SKM-1 treated with dmso at 0.1 percent for 144 hours (cell line): Measurements from ENCODE around the gene PTX4.

Source experiments
- DNase-seq: peaks from one replicate; lab custom pipeline; 2025; ENCODE audit not compliant: unreplicated experiment; lab: John Stamatoyannopoulos, UW

The PTX4 gene, protein sequence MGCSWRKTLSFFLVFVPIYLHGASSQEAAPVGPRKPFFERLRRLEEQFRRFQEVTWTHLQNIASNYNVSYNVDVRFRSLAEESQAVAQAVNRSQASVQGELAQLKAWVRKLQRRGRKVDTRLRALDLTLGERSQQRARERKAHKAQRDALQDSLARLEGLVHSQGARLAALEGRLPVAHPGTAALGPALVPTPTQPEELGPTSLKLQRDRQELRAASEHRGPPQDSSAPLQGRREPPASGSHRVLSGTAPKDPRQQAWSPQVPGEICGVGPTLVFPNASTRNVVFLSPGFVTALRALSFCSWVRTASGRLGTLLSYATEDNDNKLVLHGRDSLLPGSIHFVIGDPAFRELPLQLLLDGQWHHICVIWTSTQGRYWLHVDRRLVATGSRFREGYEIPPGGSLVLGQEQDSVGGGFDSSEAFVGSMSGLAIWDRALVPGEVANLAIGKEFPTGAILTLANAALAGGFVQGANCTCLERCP

DNA sequence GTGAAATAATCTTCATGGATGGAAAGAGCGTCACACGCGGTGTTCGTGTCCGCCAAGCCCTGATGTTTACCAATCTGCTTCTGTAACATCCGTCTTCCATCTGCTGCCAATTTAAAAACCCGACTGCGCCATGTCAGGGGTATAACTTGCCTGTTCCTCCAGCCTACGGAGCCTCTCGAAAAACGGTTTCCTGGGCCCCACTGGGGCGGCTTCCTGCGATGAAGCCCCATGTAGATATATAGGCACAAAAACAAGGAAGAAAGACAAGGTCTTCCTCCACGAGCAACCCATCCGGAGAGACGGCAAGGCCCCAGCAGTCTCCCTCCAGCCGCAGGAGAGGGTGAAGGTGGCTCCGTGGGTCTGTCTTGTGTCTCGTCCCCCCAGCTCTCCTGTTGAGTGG, at the start of gene PTX4:
PTX4 (minus strand) TSS at position 326 of the 400 bp plus-strand sequence; CDS start at position 291, 35 bp downstream.
- no peak for DNase-seq

DNA sequence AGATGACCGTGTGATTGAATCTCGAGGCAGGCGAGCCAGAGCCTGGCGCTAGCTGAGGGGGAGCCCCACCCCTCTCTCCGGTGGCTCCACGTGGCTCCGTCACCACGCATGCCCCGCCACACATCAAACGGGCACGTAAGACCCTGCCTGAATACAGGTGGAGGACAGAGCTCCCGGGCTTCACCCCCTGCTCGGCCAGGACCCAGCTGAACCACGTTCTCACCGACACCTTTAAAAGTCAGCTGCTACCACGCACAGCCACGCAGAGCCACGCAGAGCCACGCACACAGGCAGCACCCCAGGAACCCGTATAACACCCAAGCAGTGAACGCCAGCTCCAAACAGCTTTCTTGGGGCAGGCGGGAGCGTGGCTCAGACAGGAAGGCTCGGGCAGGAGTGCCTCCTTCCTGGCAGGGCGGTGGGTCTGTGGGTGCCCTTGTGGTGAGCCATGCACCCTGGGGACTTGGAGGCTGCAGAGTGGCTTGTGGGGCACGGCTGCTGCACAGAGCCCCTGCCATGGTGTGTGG, 49.1 kb upstream of the PTX4 start:
- no peak for DNase-seq

DNA sequence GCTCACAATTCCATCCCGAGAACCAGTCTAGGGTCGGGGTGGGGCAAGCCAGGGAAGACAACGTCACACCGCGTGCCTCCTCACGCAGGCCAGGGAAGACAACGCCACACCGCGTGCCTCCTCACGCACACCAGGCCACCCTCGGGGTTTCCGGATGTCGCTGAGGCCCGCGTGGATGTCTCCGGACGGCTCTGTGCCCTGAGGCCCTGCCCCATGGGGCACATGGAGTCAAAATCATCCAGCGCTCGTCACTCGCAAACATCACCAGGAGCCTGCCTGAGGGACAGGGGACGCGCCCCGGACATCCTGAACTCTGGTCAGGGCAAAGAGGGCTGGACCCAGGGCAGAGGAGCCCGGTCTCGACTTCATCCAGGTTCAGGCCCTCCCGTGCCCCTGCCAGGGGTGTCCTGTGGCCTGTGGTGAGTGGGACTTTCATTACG, 48.4 kb upstream of the PTX4 start:
- no peak for DNase-seq

DNA sequence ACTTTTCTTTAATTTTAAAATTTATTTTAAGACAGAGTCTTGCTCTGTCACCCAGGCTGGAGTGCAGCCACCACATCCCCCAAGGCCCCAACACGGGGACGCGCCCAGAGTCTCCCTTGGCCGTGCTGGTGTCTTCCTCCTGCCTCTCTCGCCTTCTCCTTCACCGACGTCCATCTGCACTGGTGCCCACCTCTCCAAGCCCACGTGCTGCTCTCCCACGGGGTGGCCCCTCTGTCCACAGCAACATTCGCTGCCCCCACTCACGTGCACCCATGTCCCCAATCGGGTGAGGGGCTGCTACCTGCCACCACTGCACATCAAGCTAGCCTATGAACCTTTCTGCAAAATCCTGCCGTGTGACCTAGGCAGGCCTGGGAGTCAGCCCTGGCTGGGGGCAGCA, 47.9 kb upstream of the PTX4 start:
- DNase-seq, result no peak

DNA sequence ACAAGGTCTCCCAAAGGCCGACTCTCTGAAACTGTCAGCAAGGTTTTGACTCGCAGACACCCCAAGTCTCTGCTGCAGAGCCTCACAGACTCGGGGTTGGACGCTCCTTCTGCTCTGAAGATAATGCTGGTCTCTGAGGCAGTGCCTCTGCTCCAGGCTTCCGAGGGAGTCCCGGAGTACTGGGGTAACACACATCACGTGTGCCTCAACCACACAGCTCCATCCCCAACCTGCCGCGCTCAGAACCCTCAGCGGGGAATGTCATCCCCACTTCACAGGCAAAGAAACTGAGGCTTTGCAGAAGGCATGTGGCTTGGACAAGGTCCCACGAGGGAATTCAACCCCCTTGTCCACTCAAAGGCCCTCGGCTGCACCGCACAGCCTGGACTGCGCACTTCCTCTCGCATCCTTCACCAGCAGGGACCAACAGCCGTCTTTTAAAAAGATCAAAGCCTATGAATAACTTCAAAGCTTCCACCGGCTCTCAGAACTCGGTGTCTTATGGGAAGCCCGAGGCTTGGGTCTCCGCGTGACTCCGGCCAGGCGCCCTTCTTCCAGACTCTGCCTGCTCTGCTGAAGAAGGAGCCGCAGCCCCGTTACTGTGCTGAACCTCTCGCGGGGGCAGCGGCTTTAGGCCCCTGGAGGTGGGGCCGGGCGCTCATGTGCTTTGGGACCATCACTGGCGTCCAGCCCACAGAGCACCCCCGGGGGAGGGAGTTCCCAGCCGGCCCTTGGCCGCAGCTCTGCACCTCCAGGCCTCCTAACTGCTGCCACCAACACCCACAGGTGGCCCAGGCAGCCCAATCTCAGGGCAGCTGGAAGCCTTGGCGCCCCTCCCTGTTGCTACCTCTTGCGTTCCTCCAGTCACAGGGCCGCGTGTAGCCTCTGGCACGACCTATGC, 46.9 kb upstream of the PTX4 start:
- no peak for DNase-seq

DNA sequence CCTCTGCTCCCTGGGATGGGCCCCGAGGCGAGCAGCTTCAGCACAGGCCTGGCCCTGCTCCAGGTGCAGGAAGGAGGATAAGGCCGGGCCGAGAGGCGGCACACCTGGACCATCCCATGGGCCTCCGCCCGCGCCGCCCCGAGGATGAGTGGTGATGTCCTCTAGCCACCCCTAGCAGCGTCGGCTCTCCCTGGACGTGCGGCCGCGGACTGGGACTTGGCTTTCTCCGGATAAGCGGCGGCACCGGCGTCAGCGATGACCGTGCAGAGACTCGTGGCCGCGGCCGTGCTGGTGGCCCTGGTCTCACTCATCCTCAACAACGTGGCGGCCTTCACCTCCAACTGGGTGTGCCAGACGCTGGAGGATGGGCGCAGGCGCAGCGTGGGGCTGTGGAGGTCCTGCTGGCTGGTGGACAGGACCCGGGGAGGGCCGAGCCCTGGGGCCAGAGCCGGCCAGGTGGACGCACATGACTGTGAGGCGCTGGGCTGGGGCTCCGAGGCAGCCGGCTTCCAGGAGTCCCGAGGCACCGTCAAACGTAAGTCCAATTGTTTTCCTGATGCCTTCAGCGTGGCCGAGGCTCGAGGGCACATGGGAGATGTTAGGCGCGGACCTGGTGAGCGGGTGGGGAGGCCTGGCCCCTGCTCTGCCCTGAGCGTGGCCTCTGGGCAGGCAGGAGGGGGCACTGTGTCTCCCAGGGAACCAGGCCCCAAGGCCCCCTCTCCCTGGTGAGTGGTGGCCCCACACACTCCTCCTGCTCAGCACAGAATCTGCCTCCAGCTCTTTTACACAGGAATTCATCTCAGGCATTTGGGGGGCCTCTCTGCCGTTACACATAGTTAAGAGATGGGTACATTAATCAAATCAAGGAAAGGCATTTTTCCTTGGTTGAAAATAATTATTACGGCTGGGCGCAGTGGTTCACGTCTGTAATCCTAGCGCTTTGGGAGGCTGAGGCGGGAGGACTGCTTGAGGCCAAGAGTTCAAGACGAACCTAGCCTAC, 45.6 kb upstream of the PTX4 start:
- DNase-seq, result no peak

DNA sequence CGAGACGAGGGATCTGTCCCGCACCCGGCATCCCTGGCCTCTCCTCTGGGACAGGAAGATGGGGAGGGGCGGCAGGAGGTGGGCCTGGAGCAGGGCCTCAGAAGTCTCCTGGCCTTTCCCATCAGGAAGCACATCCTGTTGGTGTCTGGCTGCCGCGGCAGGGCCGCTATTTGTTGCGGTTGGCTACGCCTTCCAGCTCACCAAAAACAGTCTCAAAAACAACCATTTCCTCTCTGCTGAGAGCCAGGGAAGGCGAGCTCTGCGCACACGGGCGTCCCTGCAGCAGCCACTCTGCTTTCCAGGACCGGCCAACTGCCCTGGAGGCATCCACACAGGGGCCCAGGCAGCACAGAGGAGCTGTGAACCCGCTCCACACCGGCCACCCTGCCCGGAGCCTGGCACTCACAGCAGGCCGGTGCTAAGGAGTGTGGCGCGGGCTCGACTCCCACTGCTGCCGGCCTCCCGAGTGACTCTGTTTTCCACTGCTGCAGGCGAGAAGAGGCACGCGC, 44.8 kb upstream of the PTX4 start, which contains the start of gene TMEM204:
TMEM204 (plus strand) TSS at position 224 of the 509 bp plus-strand sequence. CDS start 610 bp downstream, outside the sequence.
- DNase-seq, result no peak

DNA sequence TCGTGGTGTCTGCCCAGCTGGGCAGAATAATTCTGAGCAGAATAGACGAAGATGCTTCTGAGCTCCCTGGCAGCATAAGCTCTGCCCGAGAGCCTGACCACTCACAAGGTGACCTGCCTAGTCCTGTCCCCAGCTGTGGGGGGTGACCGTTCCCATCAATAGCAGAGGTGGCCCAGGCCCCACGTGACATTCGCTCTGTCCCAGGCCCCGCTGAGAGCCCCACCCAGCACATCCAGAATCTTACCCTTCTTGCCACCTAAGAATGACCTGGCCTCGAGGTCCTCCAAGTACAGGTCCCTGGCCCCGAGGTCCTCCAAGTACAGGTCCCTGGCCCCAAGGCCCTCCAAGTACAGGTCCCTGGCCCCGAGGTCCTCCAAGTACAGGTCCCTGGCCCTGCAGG, 44.0 kb upstream of the PTX4 start:
- DNase-seq, result no peak

DNA sequence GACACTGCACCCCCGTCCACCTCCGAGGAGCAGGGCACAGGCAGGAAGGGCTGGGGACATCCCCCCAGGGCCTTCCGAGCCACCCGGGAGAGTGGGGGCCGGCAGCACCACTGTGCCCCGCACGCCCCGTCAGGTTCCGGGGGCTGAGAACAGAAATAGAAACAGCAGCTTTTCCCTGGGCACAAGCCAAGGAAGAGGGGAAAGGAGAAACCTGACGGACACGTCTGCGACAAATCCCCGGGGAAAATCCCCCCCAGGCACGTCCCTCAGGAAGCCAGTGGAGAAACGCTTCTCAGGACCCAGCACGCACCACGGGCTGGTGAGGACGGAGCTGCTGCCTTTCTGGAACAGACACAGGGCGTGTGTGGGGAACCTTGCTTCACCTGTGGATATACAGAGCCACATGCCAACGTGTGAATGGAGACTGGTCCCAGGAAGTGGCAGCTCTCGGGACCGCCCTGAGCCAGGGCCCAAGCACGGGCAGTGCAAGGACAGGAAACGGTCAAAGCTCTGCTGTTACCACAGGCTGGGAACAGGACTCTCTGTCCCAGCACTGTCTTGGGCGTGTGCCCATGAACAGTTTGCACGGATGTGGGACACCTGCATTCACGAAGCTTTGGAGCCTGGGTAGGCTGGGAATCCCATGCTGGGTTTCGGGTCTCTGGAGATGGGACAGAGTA, 43.5 kb upstream of the PTX4 start:
- DNase-seq, result no peak

DNA sequence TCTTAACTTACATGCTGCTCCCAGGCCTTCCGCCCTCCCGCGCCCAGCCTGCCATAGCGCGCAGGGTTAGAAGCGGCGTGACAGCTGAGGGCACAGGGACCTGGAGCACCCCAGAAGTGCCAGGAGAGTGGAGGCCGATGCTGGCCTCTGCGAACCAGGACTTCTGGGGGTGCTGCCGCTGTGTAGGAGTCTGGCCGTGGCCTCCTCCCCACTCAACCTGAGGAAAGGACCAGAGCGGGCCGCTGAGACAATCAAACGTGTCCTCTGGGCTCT, 42.8 kb upstream of the PTX4 start:
- DNase-seq, result no peak

DNA sequence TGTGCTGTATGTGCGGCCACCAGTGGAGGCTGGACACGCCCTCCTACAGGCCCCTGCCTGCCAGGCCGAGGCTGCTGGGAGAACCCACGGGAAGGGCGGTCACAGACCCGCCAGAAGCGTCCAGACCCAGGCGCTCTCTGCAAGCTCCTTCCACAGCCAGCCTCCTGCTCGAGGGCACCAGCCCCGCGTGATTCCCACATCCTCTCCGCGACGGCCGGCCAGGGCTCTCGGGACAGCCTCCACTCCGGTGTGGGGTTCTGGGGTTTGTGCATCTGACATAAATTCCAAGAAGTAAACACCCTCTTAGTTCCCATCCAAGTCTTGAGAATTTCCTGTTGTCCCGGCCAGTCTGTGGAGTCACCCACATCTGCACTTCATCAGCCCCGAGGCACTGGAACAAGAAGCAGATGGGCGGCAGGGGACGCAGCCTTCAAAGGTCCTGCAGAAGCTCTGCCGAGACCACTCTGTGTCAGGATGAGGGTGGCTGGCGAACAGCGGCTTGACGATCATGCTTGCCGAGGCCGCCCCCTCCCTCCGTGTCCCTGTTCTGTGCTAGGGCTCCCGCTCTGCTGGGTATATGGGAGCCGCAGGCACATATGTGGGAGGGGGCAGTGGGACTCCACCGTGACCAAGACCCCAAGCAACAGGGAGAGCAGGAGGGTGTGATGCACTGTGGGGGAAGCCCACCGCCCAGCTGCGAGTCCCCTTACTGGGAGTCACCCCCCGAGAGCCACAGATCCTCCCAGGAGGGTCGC, 42.3 kb upstream of the PTX4 start:
- no peak for DNase-seq

DNA sequence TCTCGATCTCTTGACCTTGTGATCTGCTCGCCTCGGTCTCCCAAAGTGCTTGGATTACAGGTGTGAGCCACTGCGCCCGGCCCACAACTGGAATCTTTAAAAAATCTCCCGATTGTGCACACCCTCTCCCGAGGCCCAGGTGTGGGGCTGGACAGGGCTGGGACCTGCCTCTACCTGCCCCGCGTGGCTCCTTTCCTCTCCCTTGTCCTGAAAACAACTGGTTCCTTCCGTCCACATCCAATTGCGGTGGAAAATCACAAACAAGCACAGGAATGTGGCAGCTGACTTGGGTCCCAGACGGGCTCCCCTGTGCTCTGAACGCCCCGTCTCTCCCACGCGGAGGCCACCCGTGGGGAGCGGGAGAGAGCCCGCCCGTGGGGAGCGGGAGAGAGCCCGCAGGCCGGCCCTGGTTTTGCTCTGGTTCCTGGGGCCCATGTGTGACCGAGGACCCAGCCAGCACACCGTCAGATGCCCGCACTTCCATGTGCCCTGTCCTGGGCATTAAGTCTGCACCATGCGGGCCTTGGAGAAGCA, 41.7 kb upstream of the PTX4 start:
- no peak for DNase-seq

DNA sequence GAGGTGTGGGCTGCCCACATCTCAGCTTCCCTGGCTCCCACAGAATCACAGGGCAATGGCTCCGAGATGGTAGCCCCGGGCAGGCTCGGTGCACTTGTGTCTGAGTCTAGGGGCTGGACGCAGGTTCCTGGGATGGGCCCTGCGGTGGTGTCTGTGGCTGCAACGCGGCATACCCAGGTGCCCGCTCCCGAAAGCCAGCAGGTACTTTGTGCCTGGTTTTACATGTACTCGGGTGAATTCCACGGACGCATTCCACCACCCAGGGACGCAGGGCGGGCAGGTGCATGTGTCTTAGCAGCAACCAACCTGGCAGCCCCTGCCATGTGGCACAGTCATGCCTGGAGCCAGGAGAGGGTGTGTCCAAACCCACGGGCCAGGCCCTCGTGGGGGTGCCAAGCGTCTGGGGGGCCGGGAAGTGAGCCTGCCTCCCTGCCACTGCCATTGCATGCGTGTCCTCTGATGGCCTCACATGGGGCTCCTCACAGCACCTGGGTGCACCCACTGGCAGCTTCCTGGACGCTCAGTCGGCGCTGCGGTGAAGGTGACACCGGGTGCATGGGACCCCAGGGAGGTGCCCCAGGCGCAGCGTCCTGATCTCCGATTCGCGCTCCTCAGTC, 40.3 kb upstream of the PTX4 start:
- no peak for DNase-seq

DNA sequence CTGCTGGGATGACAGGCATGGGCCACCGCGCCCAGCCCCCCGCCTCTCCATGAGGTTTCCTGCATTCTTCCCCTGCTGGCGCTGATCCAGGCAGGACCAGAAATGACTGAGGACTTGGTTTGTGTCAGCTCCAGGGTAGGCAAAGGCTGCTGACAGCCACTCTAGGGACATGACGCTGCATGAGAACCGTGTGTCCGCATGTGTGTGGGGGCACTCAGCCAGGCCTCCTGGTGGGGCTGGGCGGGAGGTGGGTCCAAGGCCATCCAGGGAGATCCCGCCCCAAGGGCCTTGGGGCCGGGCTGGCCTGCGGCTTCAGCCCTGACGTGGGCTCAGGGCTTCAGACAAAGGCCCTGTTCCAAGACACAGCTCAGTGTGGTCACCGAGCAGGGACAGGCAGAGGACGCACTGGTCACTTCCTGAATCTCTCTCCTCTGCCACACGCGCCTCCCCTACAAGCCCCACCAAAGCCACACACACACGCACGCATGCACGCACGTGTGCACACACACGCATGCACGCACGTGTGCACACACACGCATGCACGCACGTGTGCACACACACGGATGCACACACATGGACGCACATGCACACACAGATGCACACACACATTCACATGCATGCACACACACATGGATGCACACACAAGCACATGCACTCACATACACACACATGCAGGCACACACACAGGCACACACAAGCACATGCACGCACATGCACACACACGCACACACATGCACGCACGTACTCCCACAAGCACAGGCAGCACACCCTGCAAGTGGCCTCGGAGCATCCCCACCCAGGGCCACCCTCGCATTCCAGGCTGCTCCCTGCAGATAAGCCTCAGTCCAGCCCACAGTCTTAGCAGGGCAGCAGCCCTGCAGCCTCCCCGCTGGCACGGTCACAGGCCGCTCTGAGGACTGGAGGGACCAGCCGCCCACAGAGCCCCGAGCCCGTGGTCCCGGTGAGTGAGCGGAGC, 39.4 kb upstream of the PTX4 start:
- no peak for DNase-seq

DNA sequence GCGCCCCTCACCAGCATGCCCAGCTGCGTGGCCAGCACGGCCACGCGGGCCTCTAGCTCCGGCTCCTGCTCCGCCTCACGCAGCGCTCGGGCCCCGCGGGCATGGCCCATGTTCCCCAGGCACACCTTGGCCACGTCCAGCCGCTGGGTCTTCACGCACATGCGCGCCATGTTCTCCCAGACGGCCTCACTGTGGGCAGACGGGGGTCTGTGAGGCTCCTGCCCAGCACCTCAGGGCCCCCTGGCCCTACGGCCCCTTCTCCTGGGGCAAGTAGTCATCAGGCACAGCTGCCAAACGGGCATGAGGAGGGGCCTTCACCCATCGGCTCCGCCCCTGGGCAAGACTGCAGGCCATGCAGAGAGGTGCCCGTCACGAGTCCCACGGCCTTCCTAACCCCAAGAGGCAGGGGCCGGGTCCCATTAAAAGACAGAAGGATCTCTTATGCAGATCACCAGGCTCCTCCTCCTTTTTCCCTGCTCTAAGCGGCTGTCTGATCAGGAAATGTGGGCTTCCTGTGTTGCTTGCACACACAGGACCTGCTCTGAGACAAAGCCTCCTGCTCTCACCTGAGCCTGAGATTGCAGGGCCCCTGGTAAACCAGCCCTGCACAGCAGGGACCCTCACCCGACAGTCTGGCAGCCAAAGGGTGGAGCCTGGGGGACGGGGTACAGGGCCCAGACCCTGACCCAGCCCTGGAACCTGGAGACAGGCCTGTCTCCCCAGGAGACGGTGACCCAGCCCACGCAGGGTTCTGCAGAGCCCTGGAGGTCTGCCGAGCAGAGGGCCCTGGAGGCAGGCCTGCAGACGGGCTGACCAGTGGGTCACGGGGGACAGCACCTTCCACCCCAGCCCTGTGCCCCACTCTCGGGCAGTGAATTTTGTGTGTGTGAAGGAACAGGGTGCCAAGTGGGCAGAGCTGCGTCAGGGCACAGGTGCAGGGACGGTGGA, 38.1 kb upstream of the PTX4 start:
- no peak for DNase-seq
